Karpas-422 (cell line): ENCODE results near the gene ZNF780B. TPM values are rescaled to one million over a fixed set of nuclear protein-coding genes. Genes with fewer than 3 reads are reported as not detected.

Source experiments
- DNase-seq: peaks from one replicate; pipeline ENCODE4 v3.0.0-alpha.2; 2015
- H2AFZ ChIP-seq: fragments of 200-600 bp; sonication (generic); 2 replicates; pipeline ENCODE4 v1.6.1; 2014; ENCODE audit warnings: antibody characterized with exemption, low read length, mixed read lengths
- H3K27ac ChIP-seq: fragments of 200-600 bp; sonication (generic); 2 replicates; pipeline ENCODE4 v1.5.1; 2014; ENCODE audit warnings: mild to moderate bottlenecking, low read length, moderate library complexity
- H3K27me3 ChIP-seq: fragments of 200-600 bp; sonication (generic); 2 replicates; pipeline ENCODE4 v1.6.1; 2014; ENCODE audit warnings: low read length, mixed read lengths
- H3K36me3 ChIP-seq: fragments of 200-600 bp; sonication (generic); 2 replicates; pipeline ENCODE4 v1.6.1; 2014; ENCODE audit warnings: low read length, mixed read lengths; ENCODE audit not compliant: insufficient read depth
- H3K4me1 ChIP-seq: fragments of 200-600 bp; sonication (generic); 2 replicates; pipeline ENCODE4 v1.6.1; 2014; ENCODE audit warnings: mild to moderate bottlenecking, low read length, mixed read lengths
- H3K4me2 ChIP-seq: fragments of 200-600 bp; sonication (generic); 2 replicates; pipeline ENCODE4 v1.6.1; 2014; ENCODE audit warnings: low read length, low read depth, mild to moderate bottlenecking; ENCODE audit not compliant: poor library complexity, severe bottlenecking
- H3K4me3 ChIP-seq: fragments of 200-600 bp; sonication (generic); 2 replicates; pipeline ENCODE4 v1.5.1; 2014; ENCODE audit warnings: mild to moderate bottlenecking, antibody characterized with exemption, low read length, mixed read lengths
- H3K79me2 ChIP-seq: fragments of 200-600 bp; sonication (generic); 2 replicates; pipeline ENCODE4 v1.6.1; 2014; ENCODE audit warnings: mild to moderate bottlenecking, low read length, mixed read lengths
- H3K9ac ChIP-seq: fragments of 200-600 bp; sonication (generic); 2 replicates; pipeline ENCODE4 v1.6.0; 2014; ENCODE audit warnings: low read length
- H3K9me2 ChIP-seq: fragments of 200-600 bp; sonication (generic), shearing (Covaris generic); replicated peaks from 2 replicates; pipeline ENCODE4 v1.6.0; 2014; ENCODE audit warnings: mild to moderate bottlenecking, low read length, moderate library complexity; ENCODE audit not compliant: insufficient read depth
- H3K9me3 ChIP-seq: fragments of 300-700, 200-600 bp; sonication (generic); 2 replicates; pipeline ENCODE4 v1.6.1; 2014; ENCODE audit warnings: low read length, mixed read lengths
- H4K20me1 ChIP-seq: fragments of 200-600 bp; sonication (generic); 2 replicates; pipeline ENCODE4 v1.6.1; 2014; ENCODE audit warnings: mild to moderate bottlenecking, antibody characterized with exemption, low read length, low read depth; ENCODE audit not compliant: insufficient read depth
- total RNA-seq: library from RNA; depleted of rRNA; stranded (reverse); fragments of >200 nt; shearing (Covaris generic); gene quantifications from 2 replicates; pipeline ENCODE4 v1.2.3, GENCODE V29; 2014; ENCODE audit warnings: low replicate concordance

Gene ZNF780B
- total RNA-seq, 1 experiment from 2014 or later = 33.9 TPM

DNA sequence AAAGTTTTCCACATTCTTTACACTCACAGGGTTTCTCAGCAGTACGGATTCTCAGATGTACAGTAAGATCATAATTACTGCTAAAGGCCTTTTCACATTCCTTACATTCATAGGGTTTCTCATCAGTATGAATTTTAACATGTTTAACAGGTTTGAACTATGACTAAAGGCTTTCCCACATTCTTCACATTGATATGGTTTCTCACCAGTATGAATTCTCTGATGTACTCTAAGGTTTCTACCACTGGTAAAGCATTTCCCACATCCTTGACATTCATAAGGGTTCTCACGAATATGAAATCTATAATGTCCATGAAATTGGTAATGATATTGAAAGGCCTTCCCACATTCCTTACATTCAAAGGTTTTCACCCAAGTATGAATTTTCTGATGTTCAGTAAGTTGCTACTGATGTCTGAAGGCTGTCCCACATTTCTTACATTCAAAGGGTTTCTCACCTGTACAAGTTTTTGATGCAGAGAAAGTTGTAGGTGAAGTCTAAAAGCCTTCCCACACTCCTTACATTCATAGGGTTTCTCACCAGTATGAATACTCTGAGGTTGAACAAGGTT is 22.0 kb downstream of the ZNF780B start:
- no peak for DNase-seq
- Histone ChIP-seq H3K9me3 (peaks cover 61% of the 10 kb centered on the region), H3K4me3 (no peak overlapping the region), H3K9me2 (no peaks in the 10 kb centered on the region), H3K4me2 (no peak overlapping the region), H3K4me1 (no peaks in the 10 kb centered on the region), H3K27ac (no peak overlapping the region), H2AFZ (no peak overlapping the region), H3K79me2 (no peaks in the 10 kb centered on the region), H3K36me3 (peaks cover 23% of the 10 kb centered on the region), H3K9ac (no peak overlapping the region), H3K27me3 (no peaks in the 10 kb centered on the region), H4K20me1 (no peaks in the 10 kb centered on the region)

DNA sequence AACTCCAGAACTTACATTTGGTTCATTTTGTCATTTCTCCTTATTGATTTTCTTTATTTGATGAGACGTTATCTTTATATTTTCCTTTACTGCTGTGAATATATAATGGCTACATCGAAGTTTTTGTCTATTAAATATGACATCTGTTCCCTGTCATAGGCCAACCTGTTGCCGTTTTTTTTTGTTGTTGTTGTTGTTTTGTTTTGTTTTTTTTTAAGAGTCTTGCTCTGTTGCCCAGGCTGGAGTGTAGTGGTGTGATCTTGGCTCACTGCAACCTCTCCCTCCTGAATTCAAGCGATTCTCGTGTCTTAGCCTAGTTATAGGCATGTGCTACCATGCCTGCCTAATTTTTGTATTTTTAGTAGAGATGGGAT is 29.4 kb downstream of the ZNF780B start:
- Histone ChIP-seq H3K9me3 (peaks cover 54% of the 10 kb centered on the region), H3K4me1 (no peaks in the 10 kb centered on the region), H3K9ac (no peak overlapping the region), H3K27me3 (no peaks in the 10 kb centered on the region), H4K20me1 (no peaks in the 10 kb centered on the region), H2AFZ (no peak overlapping the region), H3K9me2 (no peaks in the 10 kb centered on the region), H3K4me3 (no peak overlapping the region), H3K36me3 (no peaks in the 10 kb centered on the region), H3K4me2 (no peak overlapping the region), H3K27ac (no peak overlapping the region), H3K79me2 (no peaks in the 10 kb centered on the region)
- DNase-seq = no peak

DNA sequence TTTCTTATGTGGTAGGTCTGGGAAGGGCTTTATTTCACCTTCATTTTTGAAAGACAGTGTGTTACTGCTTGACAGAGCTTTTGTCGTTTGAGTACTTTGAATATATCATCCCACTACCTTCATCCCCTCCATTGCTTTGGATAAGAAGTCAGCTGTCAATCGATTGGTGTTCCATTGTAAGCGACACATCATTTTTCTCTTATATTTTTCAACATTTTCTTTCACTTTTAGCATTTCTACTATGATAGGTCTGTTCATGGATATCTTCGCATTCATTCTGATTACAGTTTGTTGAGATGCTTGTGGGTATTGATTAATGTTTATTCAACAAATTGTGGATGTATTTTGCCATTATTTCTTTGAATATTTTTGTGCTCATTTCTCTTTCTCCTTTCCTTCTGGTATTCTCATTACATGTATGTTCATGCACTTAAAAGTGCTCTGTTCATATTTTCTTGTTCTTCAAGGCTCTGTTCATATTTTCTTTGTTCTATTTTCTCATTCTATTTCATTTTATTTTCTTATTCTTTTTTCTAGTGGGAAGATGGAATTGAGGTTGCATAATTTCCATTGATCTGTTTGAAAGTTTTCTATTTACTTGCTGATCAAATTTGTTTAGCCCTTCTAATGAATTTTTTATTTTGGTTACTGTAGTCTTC is 30.0 kb downstream of the ZNF780B start:
- Histone ChIP-seq H3K79me2 (no peaks in the 10 kb centered on the region), H4K20me1 (no peaks in the 10 kb centered on the region), H3K4me2 (no peak overlapping the region), H3K9me3 (peaks cover 54% of the 10 kb centered on the region), H3K4me1 (no peaks in the 10 kb centered on the region), H3K27me3 (no peaks in the 10 kb centered on the region), H2AFZ (no peak overlapping the region), H3K4me3 (no peak overlapping the region), H3K27ac (no peak overlapping the region), H3K9ac (no peak overlapping the region), H3K9me2 (no peaks in the 10 kb centered on the region), H3K36me3 (no peaks in the 10 kb centered on the region)
- DNase-seq = no peak

DNA sequence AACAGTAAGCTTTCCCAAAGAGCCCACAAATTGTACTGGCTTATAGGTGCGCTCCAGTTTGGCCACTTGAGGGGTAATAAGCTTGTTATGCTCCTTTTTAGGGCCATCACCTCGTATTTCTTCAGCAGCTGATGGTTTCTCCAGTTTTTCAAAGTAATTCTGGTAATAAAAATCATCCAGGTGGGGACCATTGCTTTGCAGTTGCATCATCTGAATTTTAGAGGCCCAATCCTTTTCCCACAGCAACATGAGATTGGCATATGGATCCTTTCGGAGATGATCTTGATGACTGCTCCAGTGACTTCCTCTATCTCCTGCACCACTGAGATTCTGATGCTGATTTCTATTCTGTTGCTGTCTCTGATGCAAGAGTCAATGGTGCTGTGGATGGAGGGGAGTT is 32.1 kb downstream of the ZNF780B start:
- H3K79me2 ChIP-seq = no peaks in the 10 kb centered on the region
- no peaks in the 10 kb centered on the region for H3K27me3 ChIP-seq
- H2AFZ ChIP-seq = no peak overlapping the region
- no peaks in the 10 kb centered on the region for H4K20me1 ChIP-seq
- no peak overlapping the region for H3K9ac ChIP-seq
- H3K4me1 ChIP-seq = no peaks in the 10 kb centered on the region
- H3K36me3 ChIP-seq = no peaks in the 10 kb centered on the region
- no peaks in the 10 kb centered on the region for H3K9me2 ChIP-seq
- no peak overlapping the region for H3K4me3 ChIP-seq
- peaks cover 61% of the 10 kb centered on the region for H3K9me3 ChIP-seq
- H3K27ac ChIP-seq = no peak overlapping the region
- no peak for DNase-seq
- no peak overlapping the region for H3K4me2 ChIP-seq

DNA sequence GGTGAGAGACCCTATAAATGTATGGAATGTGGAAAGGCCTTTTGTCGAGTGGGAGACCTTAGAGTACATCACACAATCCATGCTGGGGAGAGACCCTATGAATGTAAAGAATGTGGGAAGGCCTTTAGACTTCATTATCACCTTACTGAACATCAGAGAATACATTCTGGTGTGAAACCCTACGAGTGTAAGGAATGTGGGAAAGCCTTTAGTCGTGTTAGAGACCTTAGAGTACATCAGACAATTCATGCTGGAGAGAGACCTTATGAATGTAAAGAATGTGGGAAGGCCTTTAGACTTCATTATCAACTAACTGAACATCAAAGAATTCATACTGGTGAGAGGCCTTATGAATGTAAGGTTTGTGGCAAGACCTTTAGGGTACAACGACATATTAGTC is 42.0 kb downstream of the ZNF780B start:
- no peaks in the 10 kb centered on the region for H3K79me2 ChIP-seq
- H3K9me2 ChIP-seq = no peaks in the 10 kb centered on the region
- no peak overlapping the region for H3K4me3 ChIP-seq
- H3K4me1 ChIP-seq = no peaks in the 10 kb centered on the region
- H4K20me1 ChIP-seq = no peaks in the 10 kb centered on the region
- no peak overlapping the region for H3K27ac ChIP-seq
- H3K36me3 ChIP-seq = peaks cover 48% of the 10 kb centered on the region
- no peak overlapping the region for H3K9ac ChIP-seq
- peaks cover 60% of the 10 kb centered on the region for H3K9me3 ChIP-seq
- H3K4me2 ChIP-seq = no peak overlapping the region
- H2AFZ ChIP-seq = no peak overlapping the region
- DNase-seq = no peak
- H3K27me3 ChIP-seq = no peaks in the 10 kb centered on the region

DNA sequence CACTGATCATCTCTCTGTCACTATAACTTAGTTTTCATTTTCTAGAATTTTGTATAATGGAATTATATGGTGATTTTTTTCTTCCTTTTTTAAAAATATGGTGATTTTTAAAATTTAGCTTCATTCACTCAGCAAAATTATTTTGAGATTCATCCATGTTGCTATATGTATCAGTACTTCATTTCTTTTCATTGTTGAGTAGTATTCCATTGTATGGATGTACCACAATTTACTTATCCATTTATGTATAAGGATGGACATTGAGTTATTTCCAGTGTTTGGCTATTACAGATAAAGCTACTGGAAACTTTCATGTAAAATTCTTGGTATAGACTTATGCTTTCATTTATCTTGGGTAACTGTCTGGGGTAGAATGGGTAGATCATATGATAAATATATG is 46.4 kb downstream of the ZNF780B start:
- Histone ChIP-seq H3K36me3 (peaks cover 71% of the 10 kb centered on the region), H3K4me3 (no peak overlapping the region), H3K27ac (no peak overlapping the region), H2AFZ (no peak overlapping the region), H3K9me2 (no peaks in the 10 kb centered on the region), H3K9me3 (peaks cover 37% of the 10 kb centered on the region), H3K9ac (no peak overlapping the region), H3K27me3 (no peaks in the 10 kb centered on the region), H4K20me1 (no peaks in the 10 kb centered on the region), H3K4me1 (no peaks in the 10 kb centered on the region), H3K4me2 (no peak overlapping the region), H3K79me2 (no peaks in the 10 kb centered on the region)
- DNase-seq = no peak

DNA sequence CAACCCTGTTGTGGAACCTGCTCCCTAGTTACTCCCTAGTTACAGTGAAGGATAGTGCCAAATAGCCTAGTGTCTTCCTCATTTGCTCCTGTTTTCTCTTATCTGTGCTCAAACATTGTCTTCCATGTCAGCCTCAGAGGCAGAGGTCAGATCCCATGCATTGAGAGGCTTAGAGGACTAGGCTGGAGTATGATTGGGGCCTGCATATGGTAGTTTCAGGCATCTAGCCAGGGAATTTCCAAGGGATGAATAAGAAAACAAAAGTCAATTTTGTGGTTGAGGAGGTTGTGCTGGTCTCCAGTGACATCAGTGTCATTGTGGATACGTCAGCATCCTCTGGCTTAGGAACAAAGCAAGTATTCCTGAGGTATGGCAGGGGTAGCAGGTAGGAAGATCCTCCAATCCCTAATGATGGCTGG is 49.7 kb downstream of the ZNF780B start:
- no peaks in the 10 kb centered on the region for H3K4me1 ChIP-seq
- H3K27ac ChIP-seq = no peak overlapping the region
- no peak overlapping the region for H2AFZ ChIP-seq
- H4K20me1 ChIP-seq = no peaks in the 10 kb centered on the region
- H3K4me3 ChIP-seq = no peak overlapping the region
- H3K9me2 ChIP-seq = no peaks in the 10 kb centered on the region
- H3K9me3 ChIP-seq = peaks cover 11% of the 10 kb centered on the region
- no peaks in the 10 kb centered on the region for H3K27me3 ChIP-seq
- no peaks in the 10 kb centered on the region for H3K79me2 ChIP-seq
- peaks cover 46% of the 10 kb centered on the region for H3K36me3 ChIP-seq
- no peak overlapping the region for H3K4me2 ChIP-seq
- no peak overlapping the region for H3K9ac ChIP-seq
- DNase-seq = no peak

DNA sequence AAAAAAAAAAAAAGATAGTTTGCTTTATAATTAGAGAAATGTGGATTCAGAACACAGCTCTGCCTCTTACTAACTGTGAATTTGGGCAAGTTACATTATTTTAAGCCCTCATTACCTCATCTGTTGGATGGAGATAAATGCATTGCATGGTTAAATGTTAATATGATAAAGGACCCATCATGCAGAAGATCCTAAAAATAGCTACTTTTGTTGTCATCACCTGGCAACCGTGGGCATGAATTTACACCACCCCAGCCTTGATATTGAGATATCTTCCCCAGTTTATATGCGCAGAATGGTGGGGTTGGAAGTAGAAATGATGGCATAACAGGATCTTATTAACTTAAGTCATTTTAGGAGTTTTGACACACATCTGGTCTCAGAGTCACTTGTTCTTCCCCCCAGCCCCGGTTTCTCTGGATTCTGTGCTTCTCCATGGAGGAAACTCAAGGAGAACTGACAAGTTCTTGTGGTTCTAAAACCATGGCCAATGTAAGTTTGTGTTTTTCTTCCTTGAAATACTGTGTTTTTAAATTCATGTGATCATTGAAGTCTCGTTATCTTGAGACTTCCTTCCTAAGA is 50.2 kb downstream of the ZNF780B start:
- Histone ChIP-seq H3K4me1 (no peaks in the 10 kb centered on the region), H3K9ac (no peak overlapping the region)

More for the DNA sequence above, 50.2 kb downstream of the ZNF780B start:
- Histone ChIP-seq H3K27ac (no peak overlapping the region), H3K36me3 (peaks cover 44% of the 10 kb centered on the region), H2AFZ (no peak overlapping the region), H4K20me1 (no peaks in the 10 kb centered on the region), H3K27me3 (no peaks in the 10 kb centered on the region), H3K9me2 (no peaks in the 10 kb centered on the region), H3K4me2 (no peak overlapping the region), H3K4me3 (no peak overlapping the region), H3K9me3 (peaks cover 11% of the 10 kb centered on the region), H3K79me2 (no peaks in the 10 kb centered on the region)
- DNase-seq = no peak
